ENCODE data around the gene ZSWIM2.

DNA sequence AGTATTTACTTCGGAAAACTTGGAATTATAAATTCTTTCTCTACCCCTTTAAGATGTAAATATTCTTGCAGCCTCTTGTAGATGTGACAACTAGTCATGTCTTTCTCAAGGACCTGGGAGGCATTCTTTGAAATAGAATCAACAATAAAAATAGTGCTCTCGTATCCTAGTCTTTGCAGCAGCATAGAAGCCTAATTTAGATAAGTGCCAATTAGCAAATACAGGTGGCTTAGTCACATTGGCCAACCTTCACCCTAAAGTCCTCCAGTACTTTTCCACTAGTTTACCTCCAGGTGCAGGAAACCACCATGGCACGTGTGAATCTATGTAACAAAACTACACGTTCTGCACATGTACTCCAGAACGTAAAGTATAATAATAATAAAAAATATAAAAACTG lies 3.5 kb upstream of the ZSWIM2 start:
- TF ChIP-seq, protein P1, sequence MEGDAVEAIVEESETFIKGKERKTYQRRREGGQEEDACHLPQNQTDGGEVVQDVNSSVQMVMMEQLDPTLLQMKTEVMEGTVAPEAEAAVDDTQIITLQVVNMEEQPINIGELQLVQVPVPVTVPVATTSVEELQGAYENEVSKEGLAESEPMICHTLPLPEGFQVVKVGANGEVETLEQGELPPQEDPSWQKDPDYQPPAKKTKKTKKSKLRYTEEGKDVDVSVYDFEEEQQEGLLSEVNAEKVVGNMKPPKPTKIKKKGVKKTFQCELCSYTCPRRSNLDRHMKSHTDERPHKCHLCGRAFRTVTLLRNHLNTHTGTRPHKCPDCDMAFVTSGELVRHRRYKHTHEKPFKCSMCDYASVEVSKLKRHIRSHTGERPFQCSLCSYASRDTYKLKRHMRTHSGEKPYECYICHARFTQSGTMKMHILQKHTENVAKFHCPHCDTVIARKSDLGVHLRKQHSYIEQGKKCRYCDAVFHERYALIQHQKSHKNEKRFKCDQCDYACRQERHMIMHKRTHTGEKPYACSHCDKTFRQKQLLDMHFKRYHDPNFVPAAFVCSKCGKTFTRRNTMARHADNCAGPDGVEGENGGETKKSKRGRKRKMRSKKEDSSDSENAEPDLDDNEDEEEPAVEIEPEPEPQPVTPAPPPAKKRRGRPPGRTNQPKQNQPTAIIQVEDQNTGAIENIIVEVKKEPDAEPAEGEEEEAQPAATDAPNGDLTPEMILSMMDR (IDR thresholded peaks at IDR 0.05): no peak
- no peak for TF ChIP-seq POLR2A (IDR thresholded peaks at IDR 0.05)
